GM21717 (cell line): ENCODE data around the gene SEC31A.
"Not testable (repeated sequence)": the region's sequence is repeated elsewhere in the genome, so short reads cannot be mapped to it uniquely, and the experiment has no call there.

Source experiments
- ATAC-seq: cut with Tn5 transposase; IDR thresholded peaks from one replicate; pipeline ENCODE4 v1.9.1; 2021; ENCODE audit warnings: mild to moderate bottlenecking, moderate library complexity; ENCODE audit not compliant: unreplicated experiment

The SEC31A gene, protein sequence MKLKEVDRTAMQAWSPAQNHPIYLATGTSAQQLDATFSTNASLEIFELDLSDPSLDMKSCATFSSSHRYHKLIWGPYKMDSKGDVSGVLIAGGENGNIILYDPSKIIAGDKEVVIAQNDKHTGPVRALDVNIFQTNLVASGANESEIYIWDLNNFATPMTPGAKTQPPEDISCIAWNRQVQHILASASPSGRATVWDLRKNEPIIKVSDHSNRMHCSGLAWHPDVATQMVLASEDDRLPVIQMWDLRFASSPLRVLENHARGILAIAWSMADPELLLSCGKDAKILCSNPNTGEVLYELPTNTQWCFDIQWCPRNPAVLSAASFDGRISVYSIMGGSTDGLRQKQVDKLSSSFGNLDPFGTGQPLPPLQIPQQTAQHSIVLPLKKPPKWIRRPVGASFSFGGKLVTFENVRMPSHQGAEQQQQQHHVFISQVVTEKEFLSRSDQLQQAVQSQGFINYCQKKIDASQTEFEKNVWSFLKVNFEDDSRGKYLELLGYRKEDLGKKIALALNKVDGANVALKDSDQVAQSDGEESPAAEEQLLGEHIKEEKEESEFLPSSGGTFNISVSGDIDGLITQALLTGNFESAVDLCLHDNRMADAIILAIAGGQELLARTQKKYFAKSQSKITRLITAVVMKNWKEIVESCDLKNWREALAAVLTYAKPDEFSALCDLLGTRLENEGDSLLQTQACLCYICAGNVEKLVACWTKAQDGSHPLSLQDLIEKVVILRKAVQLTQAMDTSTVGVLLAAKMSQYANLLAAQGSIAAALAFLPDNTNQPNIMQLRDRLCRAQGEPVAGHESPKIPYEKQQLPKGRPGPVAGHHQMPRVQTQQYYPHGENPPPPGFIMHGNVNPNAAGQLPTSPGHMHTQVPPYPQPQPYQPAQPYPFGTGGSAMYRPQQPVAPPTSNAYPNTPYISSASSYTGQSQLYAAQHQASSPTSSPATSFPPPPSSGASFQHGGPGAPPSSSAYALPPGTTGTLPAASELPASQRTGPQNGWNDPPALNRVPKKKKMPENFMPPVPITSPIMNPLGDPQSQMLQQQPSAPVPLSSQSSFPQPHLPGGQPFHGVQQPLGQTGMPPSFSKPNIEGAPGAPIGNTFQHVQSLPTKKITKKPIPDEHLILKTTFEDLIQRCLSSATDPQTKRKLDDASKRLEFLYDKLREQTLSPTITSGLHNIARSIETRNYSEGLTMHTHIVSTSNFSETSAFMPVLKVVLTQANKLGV

DNA sequence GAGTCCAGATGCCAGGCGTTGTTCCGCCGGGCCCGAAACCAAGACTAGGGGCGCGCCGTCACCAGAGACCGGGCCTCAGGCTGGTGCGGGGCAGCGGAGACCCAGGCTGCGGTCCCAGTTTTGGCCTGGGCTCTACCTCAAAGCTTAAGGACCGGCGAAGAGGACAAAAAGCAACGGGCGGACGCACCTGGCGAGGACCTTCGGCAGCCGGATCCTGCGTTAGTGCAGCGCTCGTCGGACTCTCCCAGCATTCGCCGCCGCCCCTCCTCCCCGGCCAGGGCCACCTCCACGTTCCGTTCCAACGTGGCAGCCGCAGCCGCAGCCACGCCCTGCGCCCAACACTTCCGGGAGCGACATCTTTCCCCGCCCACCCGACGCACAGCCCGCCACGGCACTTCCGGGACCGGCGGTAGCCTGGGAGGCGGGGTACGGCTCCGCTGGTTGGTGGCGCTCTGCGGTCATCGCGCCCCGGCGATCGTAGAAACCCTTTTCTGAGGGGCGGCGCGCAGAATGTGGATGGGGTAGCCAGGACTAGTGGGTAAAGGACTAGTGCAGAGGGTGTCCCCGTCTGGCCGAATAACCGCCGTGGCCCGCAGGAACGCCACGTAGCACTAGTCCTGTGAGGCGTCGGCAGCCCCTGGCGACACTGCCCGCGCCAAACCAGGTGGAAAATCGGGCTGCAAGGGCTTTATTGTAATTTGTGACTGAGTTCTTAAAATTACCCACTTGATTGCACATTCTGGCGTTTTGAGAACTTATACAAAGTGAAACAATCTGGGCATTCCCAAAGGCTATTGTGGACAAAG lies at the start of gene SEC31A:
Gene SEC31A, minus strand, starts transcription at position 253 of the 806 bp plus-strand sequence. CDS start 9,217 bp downstream, outside the sequence.
- ATAC-seq = peak; percentile 86

DNA sequence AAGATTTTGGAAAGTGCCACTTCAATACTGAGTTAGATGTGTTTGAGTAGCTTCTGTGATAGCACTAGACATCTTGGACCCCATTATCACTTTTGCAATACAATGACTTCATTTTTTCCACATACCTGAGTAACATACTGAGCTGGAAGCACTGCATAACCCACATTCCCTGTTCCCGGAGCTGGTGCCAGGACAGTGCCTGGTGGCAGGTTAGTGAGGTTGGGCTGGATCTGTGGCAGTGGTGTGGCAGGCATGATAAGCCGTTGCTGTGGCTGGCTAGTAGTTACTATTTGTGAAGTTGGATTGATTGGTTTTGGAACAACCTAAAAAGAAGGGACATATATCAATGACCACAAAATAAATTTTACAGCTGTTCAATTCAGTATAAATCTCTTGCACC lies 48.5 kb upstream of the SEC31A start:
- no peak for ATAC-seq

DNA sequence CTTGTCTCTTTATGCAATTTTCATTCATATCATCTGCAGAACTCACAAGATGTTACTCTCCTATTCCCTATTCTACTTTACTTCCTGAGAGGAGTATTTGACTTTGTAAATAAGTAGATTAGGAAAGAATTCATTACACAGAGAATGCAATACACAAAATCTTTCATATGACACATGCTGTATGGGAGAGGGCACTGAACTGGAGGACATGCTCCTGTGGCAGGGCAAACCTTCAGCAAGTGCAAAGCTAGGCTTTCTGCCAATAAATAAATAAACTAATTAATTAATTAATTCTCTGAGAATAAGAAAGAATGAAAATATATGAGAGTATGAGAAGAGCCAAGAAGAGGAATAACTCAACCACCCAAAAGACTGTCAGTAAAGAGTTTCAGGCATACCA lies 43.5 kb upstream of the SEC31A start:
- no peak for ATAC-seq

DNA sequence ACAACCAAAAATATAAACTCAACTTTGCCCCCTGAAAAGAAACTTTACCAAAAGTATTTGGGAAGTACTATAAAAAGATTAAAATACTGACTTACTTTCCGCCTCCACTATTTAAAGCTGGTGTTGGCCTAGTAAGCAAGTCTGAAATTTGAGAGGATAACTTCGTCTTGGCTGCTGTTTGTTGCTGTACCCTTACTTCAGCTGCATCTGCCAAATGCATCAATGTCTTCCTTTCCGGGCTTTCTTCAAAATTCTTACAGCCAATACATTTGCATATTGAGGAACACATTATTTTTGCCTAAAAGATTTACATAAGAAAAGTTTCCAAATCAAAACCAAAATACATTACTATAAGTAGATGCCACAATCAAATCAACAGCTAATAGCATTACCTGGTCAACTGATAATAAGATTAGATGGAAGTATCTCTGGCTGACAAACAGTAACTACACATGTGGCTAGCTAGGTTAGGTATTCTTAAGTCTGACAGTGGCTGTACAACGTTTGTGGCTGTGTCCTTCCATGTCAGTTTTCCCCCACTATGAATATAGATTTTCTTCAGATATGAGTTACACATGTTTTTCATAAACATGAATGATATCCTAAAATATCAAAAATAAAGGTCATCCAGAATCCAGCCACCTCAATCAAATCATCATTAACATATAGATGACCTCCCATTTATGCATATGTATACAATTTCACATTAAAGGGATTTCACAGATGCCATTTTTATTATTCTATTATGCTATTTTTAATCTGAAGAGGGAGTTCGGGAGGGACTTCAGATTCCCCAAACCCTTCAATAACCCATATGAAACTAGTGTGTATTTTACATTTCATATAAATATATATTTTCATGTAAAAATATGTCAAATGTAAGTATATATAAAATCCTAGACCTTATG lies 40.1 kb upstream of the SEC31A start:
- no peak for ATAC-seq

DNA sequence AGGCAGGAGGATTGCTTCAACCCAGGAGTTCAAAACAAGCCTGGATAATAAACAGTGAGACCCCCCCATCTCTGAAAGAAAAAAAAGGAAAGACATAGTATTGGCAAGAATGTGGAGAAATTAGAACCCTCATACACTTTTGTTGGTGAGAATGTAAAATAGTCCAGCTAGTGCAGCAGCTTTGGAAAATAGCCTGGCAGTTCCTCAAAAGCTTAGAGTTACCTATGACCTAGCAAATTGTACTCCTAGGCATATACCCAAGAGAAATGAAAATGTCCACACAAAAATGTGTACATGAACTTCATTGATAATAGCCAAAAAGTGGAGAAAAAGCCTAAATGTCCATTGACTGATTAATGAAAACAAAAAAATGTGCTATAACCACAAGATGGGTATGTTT lies 30.8 kb upstream of the SEC31A start:
- no peak for ATAC-seq

DNA sequence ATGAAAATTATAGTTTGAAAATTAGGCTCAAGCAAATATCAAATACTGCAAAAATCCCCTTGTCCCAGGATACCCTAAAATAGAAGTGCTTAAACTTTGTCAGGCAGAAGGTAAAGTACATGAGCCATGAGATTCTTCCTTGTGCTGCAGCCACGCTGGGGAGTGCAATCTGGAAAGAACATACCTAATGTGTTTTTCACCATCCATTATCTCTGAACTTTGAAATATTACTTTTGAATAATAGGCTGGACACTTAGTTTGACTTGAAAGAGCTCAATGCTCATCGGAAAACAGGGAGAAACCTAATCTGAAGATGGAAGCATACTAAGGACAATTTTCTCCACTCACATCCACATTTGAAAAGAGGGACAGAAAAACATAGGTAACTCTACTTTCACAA lies 28.4 kb upstream of the SEC31A start:
- no peak for ATAC-seq

DNA sequence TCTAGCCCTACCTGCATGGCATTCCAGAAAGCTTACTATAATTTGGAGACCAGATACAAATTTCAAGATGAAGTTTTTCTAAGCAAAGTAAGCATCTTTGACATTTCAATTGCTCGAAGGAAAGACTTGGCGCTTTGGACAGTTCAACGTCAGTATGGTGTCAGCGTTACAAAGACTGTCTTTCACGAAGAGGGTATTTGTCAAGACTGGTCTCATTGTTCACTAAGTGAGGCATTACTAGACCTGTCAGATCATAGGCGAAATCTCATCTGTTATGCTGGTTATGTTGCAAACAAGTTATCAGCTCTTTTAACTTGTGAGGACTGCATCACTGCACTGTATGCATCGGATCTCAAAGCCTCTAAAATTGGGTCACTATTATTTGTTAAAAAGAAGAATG lies 27.1 kb upstream of the SEC31A start:
- no peak for ATAC-seq

DNA sequence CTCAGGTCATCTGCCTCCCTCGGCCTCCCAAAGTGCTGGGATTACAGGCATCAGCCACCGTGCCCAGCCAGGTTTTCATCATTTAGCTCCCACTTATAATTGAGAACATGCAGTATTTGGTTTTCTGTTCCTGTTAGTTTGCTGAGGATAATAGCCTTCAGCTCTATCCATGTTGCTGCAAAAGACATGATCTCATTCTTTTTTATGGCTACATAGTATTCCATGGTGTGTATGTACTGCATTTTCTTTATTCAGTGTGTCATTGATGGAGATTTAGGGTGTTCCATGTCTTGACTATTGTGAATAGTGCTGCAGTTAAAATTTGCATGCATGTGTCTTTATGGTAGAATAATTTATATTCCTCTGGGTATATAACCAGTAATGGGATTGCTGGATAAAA lies 23.0 kb upstream of the SEC31A start:
- not testable (repeated sequence) for ATAC-seq

DNA sequence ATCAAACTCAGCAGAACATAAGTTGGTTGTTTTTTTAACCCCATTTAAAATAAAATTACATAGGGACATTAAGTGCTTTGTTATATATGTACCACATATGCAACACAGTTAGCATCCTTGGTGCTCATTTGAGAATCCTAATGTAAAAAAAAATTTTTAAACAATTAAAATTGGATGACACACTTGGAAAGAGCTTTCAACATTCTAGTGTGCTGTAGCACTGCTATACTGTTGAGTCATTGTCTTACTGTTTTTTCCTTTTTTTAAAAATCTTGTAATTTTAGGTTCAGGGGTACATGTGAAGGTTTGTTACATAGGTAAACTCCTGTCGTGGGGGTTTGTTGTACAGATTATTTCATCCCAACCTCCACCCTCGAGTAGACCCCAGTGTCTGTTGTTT lies 22.4 kb upstream of the SEC31A start:
- no peak for ATAC-seq

DNA sequence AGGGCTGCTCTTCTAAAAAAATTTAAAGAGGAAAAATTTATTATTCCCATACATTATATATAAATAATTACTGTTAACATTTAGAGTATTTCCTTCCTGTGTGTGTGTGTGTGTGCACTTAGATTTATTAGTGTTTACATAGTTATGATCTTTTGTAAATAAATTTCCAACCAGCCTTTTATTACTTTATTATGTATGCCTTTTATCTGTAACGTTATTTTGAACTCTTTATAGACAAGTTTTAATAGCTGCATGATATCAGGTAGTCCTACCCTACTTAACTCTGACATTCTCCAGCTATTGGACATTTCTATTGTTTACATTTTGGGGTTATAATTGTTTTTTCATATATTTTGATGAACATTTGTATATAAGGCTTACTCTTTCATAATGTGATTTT lies 18.4 kb upstream of the SEC31A start:
- no peak for ATAC-seq

DNA sequence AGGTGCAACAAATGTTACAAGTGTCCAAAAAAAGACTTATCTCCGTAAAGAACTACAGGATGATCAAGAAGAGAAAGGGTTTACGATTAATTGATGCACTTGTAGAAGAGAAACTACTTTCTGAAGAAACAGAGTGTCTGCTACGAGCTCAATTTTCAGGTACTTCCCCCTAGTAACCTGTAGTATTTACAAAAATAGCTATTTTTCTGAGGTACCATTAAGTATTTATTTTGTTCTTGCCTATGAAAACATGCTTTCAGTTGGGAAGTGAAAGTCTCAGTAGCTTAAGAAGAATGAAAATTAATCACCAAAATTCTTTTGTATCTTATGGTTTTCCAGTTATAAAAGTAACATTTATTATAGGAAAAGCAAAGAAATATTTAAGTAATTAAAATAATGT lies 15.5 kb upstream of the SEC31A start:
- ATAC-seq = peak; percentile 37

DNA sequence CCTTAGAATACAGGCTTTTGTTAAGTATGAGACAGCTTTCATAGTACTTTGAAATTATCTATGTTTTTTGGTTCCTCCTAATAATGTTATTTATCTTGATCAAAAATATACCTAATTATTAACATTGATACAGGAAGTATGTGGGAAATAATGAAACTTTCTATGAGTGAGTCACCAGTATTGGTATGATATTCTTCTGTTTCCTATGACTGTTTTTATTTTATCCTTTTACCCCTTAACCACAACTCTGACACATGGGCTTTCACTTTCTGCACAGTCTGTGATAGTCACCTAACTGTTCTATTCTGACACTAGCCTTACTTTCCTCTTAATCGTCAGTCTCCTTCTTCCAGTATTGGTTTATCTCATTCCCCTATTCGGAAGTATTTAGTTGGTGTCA lies 14.3 kb upstream of the SEC31A start:
- peak; percentile 53 for ATAC-seq

DNA sequence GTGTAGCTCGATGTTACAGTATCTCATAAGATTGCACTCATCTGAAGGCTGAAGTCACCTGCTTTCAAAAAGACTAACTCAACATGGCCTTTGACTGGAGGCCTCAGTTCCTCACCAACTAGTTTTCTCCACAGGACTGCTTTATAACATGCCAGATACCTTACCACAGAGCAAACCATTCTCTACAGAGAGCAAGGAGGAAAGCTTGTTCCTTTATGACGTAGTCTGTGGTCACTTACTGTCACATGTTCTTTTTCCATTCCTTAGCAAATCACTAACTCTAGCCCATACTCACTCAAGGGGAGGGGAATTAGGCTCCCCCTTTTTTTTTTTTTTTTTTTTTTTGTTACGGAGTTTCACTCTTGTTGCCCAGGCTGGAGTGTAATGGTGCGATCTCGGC lies 12.8 kb upstream of the SEC31A start:
- no peak for ATAC-seq

DNA sequence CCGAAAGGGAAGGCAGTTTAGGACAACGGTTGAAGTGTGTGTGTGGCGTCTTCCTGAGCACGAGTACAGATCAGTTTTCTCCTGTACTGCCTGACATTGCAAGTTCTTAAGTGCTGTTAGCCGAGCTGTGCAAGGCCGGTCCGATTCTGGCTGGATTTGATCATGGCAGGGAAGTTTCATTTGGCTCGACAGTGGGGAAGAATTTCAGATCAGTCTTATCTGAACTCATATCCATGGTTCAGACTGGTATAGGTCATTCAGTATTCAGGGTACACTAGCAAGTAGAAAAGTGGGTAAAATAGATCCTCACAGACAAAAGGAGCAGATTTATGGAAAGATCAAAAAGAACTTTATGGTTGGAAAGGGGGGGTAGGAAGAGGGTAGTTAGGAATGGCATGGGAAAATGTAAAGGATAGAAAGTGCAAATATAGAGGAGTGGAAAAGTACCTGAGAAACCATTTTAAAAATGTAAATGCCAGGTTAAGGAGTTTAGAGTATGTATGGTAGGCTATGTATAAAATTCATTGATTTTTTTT lies 10.3 kb upstream of the SEC31A start:
- ATAC-seq = no peak

DNA sequence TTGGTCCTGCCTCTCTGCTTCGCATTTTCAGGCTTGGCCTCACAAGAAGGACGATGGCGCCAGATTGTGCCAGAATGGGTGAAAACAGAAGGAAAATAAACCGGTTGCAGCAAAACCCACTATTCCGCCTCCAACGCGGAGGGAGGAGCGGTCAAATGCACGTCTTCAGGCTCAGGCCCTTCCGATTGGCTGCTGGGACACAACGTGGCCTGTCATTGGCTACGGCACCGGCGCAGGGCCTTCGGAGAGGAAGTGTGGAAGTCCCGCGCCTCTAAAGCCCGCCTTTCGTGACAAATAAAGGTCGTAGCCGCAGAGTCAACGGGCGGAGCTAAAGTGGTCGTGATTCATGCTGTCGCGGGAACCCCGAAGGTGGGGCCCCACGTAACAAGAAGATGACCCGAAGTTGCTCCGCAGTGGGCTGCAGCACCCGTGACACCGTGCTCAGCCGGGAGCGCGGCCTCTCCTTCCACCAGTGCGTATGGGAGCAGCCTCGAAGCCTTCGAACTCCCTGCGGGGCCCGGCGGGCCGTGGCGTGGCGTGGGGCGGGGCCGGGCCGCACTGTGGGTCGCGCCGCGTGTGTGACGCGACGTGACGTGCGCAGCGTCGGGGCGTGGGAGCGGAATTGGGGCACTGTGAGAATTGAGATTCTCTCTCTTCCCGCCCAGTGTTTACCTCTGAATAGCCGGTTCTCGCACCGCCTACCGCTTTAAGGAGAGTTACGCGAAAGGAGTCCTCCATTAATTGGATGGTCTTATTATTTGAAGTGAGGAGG lies 9.6 kb upstream of the SEC31A start, which contains the start of gene THAP9:
Gene THAP9, plus strand, starts transcription at position 325 of the 772 bp plus-strand sequence. Its CDS starts 68 bp downstream, at position 393.
- peak; percentile 88 for ATAC-seq

DNA sequence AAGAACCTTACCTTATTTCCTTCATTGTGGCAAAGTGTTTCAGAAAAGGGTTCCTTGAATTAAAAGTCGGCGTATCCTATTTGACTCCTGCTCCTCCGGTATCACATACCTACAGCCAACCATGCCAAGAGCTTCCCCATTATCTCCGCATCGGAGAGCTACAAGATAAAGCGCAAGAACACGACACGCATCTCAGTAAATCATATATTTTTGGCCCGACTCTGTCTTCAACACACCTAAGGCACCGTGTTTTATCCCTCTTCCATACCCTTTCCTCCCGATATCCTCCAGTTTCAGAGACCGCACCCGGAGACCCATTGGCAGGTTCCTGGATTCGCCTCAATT lies 9.1 kb upstream of the SEC31A start:
- ATAC-seq = peak; percentile 17

DNA sequence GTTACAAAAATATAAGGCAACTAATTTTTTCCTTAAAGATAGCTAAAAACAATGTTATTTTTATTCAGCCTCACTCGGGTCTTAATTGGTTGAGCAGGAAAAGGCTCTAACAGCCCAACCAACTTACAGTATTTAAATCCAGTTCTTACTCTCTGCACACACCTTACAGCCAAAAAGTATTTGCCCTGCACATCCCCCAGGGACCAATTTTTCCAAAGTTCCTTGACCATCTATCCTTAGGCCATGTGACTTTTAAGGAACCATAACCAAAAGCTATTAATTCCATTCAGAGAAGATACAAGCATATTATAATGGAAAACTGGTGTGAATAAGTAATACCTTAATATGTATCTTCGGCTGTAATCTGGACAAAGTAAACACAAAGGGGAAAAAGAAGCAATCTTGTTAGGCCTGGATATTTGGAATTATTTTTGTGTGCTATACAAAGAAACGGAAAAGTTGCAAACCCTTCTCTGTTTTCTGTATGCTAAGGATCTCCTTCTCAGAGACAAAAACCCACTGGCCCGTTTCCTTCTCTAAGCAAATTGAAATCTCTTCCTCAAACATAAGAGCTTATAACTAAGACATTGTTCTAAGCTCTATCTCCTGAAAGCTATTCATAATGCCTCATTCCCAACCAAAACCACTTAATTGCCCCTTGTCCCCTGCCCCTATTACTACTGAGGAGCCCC lies 8.6 kb upstream of the SEC31A start:
- ATAC-seq = no peak
